Bronchial epithelial cell (primary cell): ENCODE results near the gene RNGTT. TPM values are rescaled to one million over a fixed set of nuclear protein-coding genes. Genes with fewer than 3 reads are reported as not detected.
"Not testable (repeated sequence)": the region's sequence is repeated elsewhere in the genome, so short reads cannot be mapped to it uniquely, and the experiment has no call there.

Source experiments
- DNase-seq: peaks from one replicate; pipeline ENCODE4 v3.0.0-alpha.2; 2010; ENCODE audit warnings: low read depth
- FAIRE-seq: peaks from 2 replicates; lab custom pipeline; 2011; peaks lifted over from hg19 to GRCh38; lab: Jason Lieb, UNC
- H3K27me3 ChIP-seq: 2 replicates; pipeline ENCODE4 v1.5.1; 2011; ENCODE audit warnings: low read length; ENCODE audit not compliant: control insufficient read depth, insufficient read depth
- H3K36me3 ChIP-seq: 2 replicates; pipeline ENCODE4 v1.5.1; 2011; ENCODE audit warnings: low read length; ENCODE audit not compliant: control insufficient read depth, insufficient read depth
- H3K4me3 ChIP-seq: 2 replicates; pipeline ENCODE4 v1.5.1; 2011; ENCODE audit warnings: mild to moderate bottlenecking, low read depth, low read length, control low read depth
- total RNA-seq: library from RNA; depleted of rRNA; stranded (reverse); fragments of >200 nt; gene quantifications from 2 replicates; pipeline ENCODE4 v1.2.1, GENCODE V29; 2014
- TF ChIP-seq, protein P1 (sequence below): IDR thresholded peaks from 2 replicates; pipeline ENCODE4 v1.5.1; 2011; ENCODE audit warnings: mild to moderate bottlenecking, moderate library complexity, low read length, control low read depth, inconsistent platforms; ENCODE audit not compliant: insufficient read depth, severe bottlenecking

Gene RNGTT
- total RNA-seq, 1 donor from 2014 or later, result 20.8 TPM

DNA sequence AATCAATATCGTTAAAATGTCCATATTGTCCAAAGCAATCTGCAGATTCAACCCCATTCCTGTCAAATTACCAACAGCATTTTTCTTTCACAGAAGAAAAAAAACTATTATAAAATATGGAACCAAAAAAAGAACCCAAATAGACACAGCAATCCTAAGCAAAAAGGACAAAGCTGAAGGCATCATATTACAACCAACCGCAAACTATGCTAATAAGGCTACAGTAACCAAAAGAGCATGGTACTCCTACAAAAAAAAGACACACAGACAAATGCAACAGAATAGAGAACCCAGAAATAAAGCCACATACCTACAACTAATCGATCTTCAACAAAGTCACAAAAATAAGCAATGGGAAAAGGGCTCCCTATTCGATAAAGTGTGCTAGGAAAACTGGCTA is 49.2 kb downstream of the RNGTT start:
- TF ChIP-seq, protein P1, sequence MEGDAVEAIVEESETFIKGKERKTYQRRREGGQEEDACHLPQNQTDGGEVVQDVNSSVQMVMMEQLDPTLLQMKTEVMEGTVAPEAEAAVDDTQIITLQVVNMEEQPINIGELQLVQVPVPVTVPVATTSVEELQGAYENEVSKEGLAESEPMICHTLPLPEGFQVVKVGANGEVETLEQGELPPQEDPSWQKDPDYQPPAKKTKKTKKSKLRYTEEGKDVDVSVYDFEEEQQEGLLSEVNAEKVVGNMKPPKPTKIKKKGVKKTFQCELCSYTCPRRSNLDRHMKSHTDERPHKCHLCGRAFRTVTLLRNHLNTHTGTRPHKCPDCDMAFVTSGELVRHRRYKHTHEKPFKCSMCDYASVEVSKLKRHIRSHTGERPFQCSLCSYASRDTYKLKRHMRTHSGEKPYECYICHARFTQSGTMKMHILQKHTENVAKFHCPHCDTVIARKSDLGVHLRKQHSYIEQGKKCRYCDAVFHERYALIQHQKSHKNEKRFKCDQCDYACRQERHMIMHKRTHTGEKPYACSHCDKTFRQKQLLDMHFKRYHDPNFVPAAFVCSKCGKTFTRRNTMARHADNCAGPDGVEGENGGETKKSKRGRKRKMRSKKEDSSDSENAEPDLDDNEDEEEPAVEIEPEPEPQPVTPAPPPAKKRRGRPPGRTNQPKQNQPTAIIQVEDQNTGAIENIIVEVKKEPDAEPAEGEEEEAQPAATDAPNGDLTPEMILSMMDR, result no peak
- Histone ChIP-seq H3K27me3 (no peaks in the 10 kb centered on the region), H3K4me3 (no peak overlapping the region), H3K36me3 (no peaks in the 10 kb centered on the region)
- DNase-seq (no peak), FAIRE-seq (no peak)

DNA sequence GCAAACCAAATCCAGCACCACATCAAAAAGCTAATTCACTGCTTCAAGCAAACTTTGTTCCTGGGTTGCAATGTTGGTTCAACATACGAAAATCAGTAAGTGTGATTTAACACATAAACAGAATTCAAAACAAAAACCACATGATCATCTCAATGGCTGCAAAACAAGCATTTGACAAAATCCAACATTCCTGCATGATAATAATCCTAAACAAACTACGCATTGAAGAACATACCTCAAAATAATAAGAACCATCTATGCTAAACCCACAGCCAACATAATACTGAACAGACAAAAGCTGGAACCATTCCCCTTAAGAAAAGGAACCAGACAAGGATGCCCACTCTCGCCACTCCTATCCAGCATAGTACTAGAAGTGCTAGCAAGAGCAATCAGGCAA is 49.9 kb downstream of the RNGTT start:
- TF ChIP-seq, protein P1, result no peak
- H3K4me3 ChIP-seq, result no peak overlapping the region
- FAIRE-seq (no peak), DNase-seq (no peak)
- H3K27me3 ChIP-seq, result no peaks in the 10 kb centered on the region
- no peaks in the 10 kb centered on the region for H3K36me3 ChIP-seq

DNA sequence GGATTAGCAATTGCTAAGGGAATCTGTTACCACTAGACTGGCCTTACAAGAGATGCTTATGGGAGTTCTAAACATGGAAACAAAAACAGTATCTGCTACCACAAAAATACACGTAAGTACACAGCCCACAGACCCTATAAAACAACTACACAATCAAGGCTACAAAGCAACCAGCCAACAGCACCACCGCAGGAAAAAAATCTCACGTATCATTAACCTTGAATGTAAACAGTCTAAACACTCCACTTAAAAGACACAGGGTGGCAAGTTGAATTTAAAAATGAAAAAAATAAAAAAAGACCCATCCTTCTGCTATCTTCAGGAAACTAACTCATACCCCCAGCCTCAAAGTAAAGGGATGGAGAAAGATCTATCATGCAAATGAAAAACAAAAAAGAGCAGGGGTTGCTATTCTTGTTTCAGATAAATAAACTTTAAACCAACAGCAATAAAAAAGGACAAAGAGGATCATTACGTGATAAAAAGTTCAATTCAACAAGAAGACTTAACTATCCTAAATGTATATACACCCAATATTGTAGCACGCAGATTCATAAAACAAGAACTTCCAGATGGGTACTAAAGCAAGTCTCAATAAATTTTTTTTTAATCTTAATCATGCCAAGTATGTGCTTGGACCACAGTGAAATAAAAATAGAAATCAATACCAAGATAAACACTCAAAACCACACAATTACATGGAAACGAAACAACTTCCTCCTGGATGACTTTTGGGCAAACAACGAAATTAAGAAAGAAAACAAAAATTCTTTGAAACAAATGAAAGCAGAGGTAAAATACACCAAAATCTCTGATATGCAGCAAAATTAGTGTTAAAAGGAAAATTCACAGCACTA is 52.3 kb downstream of the RNGTT start:
- H3K36me3 ChIP-seq, result no peaks in the 10 kb centered on the region
- TF ChIP-seq, protein P1, result no peak
- no peaks in the 10 kb centered on the region for H3K27me3 ChIP-seq
- DNase-seq (no peak), FAIRE-seq (no peak)
- H3K4me3 ChIP-seq, result no peak overlapping the region

DNA sequence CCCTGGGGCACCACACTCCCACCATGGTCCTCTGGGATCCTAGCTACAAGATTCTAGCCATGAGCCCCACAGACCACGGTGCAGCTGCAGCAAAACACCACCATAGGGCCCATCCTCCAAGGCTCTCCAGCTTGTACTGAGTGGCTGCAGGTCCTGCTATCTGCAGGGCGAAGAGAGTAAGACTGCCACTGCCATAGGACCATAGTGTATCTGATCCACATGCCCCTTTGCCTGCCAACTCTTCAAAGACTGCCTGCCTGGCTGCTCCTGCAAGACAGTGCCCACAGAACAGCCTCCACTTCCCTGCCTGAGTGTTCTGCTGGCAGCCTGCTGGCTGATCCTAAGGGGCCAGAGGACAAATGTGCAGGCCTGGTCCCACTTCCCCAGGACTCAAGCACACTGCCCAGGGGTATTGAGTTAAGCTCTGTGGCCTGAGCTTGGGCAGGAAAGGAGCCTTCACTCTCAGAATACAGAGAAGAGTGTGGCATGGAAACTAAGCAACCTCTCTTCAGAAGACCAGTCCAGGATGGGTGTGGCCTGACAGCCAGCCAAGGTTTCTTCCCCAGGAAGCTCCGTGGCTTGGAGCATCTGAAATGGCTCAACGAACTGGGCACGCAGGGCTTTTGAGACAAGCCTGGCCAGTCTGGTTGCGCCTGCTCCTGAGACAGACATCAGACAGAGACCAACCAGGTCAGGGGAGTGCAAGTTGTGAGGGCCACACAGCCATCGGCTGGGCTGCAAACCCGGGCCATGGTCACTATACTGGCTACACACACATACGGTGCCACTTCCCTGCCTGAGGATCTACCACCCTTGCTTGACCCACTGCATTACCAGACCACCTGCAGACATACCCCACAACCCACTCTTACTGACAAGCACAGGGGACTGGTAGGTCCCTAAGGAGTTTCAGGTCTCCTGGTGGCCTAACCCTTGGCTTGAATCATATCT is 54.5 kb downstream of the RNGTT start:
- TF ChIP-seq, protein P1, result no peak
- peak; percentile 66 for FAIRE-seq
- Histone ChIP-seq H3K36me3 (peaks cover 1% of the 10 kb centered on the region), H3K4me3 (no peak overlapping the region), H3K27me3 (no peaks in the 10 kb centered on the region)
- no peak for DNase-seq

DNA sequence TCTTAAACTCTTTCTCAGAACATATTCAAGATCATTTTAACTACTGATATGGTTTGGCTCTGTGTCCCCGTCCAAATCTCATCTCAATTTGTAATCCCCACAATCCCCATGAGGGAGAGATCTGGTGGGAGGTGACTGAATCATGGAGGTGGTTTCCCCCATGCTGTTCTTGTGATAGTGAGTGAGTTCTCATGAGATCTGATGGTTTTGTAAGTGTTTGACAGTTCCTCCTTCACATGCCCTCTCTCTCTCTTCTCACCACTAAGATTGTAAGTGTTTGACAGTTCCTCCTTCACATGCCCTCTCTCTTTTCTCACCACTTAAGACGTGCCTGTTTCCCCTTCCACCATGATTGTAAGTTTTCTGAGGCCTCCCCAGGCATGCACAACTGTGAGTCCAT is 56.3 kb downstream of the RNGTT start:
- not testable (repeated sequence) for DNase-seq, H3K27me3 ChIP-seq, H3K4me3 ChIP-seq, H3K36me3 ChIP-seq, FAIRE-seq
